HG03159 (cell line): ENCODE data around the gene UGT2B10.
"Not testable (repeated sequence)": the region's sequence is repeated elsewhere in the genome, so short reads cannot be mapped to it uniquely, and the experiment has no call there.

Experiments
- ATAC-seq: cut with Tn5 transposase; IDR thresholded peaks from one replicate; pipeline ENCODE4 v1.9.1; 2021; ENCODE audit warnings: mild to moderate bottlenecking, moderate library complexity; ENCODE audit not compliant: unreplicated experiment

UGT2B10 gene

GRCh38 chr4:68815617-68816409, at the start of gene UGT2B10:
Gene UGT2B10, plus strand, starts transcription at chr4:68815994. Its CDS starts 26 bp downstream, at chr4:68816020.
- ATAC-seq = not testable (repeated sequence)

- not testable (repeated sequence) for ATAC-seq
These were observed 44.0 kb upstream of the UGT2B10 start for GRCh38 chr4:68771836-68772235.

- ATAC-seq = no peak
These were observed 42.1 kb upstream of the UGT2B10 start for GRCh38 chr4:68773699-68774098.

- no peak for ATAC-seq
These were observed 35.6 kb upstream of the UGT2B10 start for GRCh38 chr4:68780232-68780631.

- no peak for ATAC-seq
These were observed 18.7 kb upstream of the UGT2B10 start for GRCh38 chr4:68797048-68797447.

GRCh38 chr4:68797618-68798017, 18.2 kb upstream of the UGT2B10 start:
- no peak for ATAC-seq

- no peak for ATAC-seq
These were observed 12.8 kb upstream of the UGT2B10 start for GRCh38 chr4:68803013-68803412.

GRCh38 chr4:68808060-68808459, 7.7 kb upstream of the UGT2B10 start:
- ATAC-seq = no peak

- ATAC-seq = no peak
These were observed 4.9 kb upstream of the UGT2B10 start for GRCh38 chr4:68810919-68811318.

GRCh38 chr4:68816410-68817265, 844 bp downstream of the UGT2B10 start:
- ATAC-seq = not testable (repeated sequence)

GRCh38 chr4:68817386-68817785, 1.6 kb downstream of the UGT2B10 start:
- no peak for ATAC-seq

- not testable (repeated sequence) for ATAC-seq
These were observed 2.3 kb downstream of the UGT2B10 start for GRCh38 chr4:68818030-68818462.

GRCh38 chr4:68831642-68832041, 15.8 kb downstream of the UGT2B10 start:
- ATAC-seq = no peak

- no peak for ATAC-seq
These were observed 34.5 kb downstream of the UGT2B10 start for GRCh38 chr4:68850293-68850692.

- ATAC-seq = no peak
These were observed 40.0 kb downstream of the UGT2B10 start for GRCh38 chr4:68855771-68856170.

GRCh38 chr4:68858039-68858438, 42.2 kb downstream of the UGT2B10 start:
- ATAC-seq = no peak

- no peak for ATAC-seq
These were observed 43.9 kb downstream of the UGT2B10 start for GRCh38 chr4:68859655-68860054.

GRCh38 chr4:68861057-68861456, 45.3 kb downstream of the UGT2B10 start:
- no peak for ATAC-seq

- no peak for ATAC-seq
These were observed 48.8 kb downstream of the UGT2B10 start for GRCh38 chr4:68864438-68865187.

GRCh38 chr4:68865188-68865638, 49.4 kb downstream of the UGT2B10 start:
- ATAC-seq = no peak

GRCh38 chr4:68865760-68866159, 50.0 kb downstream of the UGT2B10 start:
- no peak for ATAC-seq
